GM10248 (cell line): ENCODE results near the gene PKD1.

Experiments used
- CTCF ChIA-PET: fragments of 300-600 bp; sonication (Branson Sonifier 250); formaldehyde crosslinking; extraction: SDS; loops from one replicate; lab custom pipeline; 2021; ENCODE audit warnings: antibody characterized with exemption; lab: Yijun Ruan, JAX
- POLR2A ChIA-PET: fragments of 350-650 bp; sonication (Branson Sonifier 250); formaldehyde crosslinking; extraction: SDS; loops from one replicate; lab custom pipeline; 2020; ENCODE audit warnings: antibody characterized with exemption; lab: Yijun Ruan, JAX
- DNase-seq: peaks from one replicate; pipeline ENCODE4 v3.0.0; 2012; ENCODE audit errors: extremely low spot score
- TF ChIP-seq, protein P1 (sequence below): IDR thresholded peaks from 2 replicates; pipeline ENCODE4 v1.5.1; 2012; ENCODE audit warnings: mild to moderate bottlenecking, low read depth; ENCODE audit errors: extremely low read depth, missing control alignments, control extremely low read depth

The PKD1 gene

DNA sequence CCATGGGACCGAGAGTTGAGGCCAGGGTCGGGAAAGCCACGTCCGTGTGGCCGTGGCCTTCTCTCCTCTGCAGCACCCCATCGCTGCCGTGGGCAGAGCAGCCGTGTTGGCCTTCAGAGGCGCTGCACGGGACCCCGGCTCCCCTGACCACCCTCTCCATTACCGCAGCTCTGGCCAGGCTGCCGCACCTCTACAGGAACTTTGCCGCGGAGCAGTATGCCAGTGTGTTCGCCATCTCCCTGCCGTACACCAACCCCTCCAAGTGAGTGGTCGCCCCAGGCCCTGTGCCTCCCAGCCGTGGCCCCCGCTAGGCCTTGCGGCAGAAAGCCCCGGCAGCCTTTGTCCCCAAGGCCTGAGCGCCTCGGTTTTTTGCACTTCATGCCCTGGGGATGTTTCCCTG, 60.1 kb downstream of the PKD1 start:
- ChIA-PET POLR2A (no interaction called here), CTCF (no interaction called here)
- TF ChIP-seq, protein P1, sequence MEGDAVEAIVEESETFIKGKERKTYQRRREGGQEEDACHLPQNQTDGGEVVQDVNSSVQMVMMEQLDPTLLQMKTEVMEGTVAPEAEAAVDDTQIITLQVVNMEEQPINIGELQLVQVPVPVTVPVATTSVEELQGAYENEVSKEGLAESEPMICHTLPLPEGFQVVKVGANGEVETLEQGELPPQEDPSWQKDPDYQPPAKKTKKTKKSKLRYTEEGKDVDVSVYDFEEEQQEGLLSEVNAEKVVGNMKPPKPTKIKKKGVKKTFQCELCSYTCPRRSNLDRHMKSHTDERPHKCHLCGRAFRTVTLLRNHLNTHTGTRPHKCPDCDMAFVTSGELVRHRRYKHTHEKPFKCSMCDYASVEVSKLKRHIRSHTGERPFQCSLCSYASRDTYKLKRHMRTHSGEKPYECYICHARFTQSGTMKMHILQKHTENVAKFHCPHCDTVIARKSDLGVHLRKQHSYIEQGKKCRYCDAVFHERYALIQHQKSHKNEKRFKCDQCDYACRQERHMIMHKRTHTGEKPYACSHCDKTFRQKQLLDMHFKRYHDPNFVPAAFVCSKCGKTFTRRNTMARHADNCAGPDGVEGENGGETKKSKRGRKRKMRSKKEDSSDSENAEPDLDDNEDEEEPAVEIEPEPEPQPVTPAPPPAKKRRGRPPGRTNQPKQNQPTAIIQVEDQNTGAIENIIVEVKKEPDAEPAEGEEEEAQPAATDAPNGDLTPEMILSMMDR = no peak

DNA sequence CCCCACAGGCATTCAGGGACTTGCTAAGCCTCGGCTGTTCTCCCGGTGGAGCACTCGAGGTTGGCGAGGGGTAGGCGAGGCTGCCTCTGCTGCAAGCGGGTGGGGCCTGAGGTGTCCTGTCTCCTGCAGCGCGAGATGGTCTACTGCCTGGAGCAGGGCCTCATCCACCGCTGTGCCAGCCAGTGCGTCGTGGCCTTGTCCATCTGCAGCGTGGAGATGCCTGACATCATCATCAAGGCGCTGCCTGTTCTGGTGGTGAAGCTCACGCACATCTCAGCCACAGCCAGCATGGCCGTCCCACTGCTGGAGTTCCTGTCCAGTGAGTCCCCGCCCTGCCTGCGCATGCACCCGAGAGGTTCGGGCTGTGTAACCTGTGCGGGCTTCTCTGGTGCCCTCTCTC, 61.6 kb downstream of the PKD1 start:
- POLR2A ChIA-PET = interaction anchor here (1.0 kb wide), 1 partner anchor 81 kb away, joined by 5 read pairs; the partner anchor contains the start of gene TRAF7
- CTCF ChIA-PET = no interaction called here
- no peak for DNase-seq
- TF ChIP-seq, protein P1 = no peak

More for the DNA sequence above, 60.1 kb downstream of the PKD1 start:
- DNase-seq = no peak

DNA sequence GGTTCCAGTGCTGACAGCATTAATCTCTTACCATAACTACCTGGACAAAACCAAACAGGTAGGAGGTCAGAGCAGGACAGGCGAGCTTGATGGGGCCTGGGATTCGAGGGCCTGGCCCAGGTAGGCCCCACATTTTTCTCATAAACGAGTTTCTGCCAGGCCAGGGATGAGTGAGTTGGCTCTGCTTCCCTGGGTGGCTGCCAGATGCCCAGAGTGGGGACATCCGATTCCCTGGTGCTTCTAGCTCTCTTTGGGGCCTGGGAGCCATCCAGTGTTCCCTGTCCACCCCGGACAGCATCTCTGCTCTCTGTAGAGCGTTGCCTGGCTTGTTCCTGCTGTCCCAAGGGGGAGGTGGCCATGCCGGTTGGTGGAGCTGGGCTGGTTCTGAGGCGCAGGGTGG, 62.8 kb downstream of the PKD1 start:
- POLR2A ChIA-PET = interaction anchor here (1.0 kb wide), 1 partner anchor 82 kb away, joined by 5 read pairs; the partner anchor contains the start of gene TRAF7
- CTCF ChIA-PET = interaction anchor here (1.4 kb wide), 1 partner anchor 11 kb away, joined by 3 read pairs; no protein-coding TSS in a partner anchor
- no peak for DNase-seq
- TF ChIP-seq, protein P1 = no peak

DNA sequence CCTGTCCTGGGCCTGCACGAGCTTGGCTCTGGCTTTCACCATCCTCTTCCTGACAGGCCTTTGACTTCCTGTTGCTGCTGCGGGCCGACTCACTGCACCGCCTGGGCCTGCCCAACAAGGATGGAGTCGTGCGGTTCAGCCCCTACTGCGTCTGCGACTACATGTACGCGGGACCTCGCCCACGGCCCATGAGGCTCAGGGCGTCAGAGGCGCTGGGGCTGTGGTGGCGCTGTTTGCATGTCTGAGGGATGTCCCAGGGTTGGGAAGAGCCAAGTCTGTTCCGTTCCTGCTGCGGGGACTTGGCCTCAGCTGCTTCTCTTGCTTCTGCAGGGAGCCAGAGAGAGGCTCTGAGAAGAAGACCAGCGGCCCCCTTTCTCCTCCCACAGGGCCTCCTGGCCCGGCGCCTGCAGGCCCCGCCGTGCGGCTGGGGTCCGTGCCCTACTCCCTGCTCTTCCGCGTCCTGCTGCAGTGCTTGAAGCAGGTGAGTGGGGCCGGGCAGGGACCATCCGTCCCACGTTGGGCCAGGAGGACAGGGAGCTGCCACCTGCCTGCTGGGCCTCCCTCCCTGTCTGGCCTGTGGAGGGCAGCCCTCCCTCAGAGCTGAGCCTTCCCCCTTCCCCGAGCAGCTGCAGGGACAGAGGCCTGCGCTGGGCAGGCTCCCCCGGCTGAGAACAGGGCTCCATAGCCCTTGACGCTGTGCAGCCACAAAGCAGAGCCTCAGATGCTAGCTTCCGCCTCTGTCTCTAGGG, 64.1 kb downstream of the PKD1 start:
- no peak for DNase-seq
- TF ChIP-seq, protein P1 = no peak
- ChIA-PET POLR2A (no interaction called here), CTCF (no interaction called here)

DNA sequence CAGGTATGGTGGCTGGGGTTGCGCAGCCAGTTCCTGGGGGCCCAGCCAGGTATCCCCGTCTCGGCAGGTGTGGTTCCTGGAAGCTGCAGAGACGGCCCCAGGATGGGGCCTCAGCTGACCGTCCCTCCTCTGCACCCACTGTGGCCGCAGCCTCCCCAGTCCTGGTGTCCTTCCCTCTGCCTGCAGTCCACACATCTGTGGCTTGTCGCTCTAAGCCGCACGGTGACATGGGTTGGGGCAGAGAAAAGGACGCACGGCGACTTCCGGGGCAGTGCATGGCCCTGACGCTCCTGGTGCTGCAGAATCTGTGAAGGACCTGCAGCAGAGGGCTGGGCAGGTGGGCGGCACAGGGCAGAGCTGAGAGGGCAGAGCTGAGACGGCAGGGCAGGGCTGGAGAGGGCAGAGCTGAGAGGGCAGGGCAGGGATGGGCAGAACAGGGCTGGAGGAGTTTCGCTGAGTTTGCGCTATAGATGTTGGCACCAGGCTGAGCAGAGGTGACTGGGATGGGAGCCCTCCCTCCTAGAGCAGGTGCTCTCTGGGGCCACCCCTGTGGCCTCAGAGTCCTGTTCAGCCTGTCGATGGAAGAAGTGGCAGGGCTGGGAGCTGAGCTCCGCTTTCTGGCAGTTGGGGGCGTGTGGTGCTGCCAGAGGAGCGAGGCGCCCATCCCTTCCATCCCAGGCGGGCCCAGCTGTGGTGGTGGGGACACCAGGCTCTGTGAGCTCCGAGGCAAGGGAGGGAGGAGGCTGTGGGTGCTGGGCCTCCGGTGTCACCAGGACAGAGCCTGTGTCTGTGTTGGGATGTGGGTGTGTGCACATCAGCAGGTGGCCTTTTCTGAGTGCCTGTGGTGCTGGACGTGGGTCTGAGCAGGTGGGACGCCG, 64.9 kb downstream of the PKD1 start:
- DNase-seq = no peak
- ChIA-PET POLR2A (no interaction called here), CTCF (interaction anchor here (1.1 kb wide), 1 partner anchor 48 kb away, joined by 3 read pairs; no protein-coding TSS in a partner anchor)
- TF ChIP-seq, protein P1 = no peak

DNA sequence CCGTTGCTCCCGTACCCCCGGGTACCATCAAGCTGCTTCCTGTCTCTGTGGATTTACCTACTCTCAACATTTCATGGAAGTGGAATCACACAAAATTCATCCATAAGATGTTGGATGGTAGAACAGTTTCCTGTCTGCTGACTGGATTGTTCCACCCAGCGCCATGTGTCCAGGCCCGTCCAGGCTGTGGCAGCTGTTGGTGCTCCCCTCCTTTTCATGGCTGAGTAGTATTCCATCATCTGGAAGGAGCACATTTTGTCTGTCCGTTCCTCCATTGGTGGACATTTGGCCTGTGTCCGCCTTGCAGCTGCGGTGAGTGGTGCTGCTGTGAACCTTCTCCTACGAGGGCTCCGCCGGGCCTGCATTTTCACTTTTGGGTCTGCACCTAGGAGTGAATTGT, 69.6 kb downstream of the PKD1 start:
- DNase-seq = no peak
- TF ChIP-seq, protein P1 = no peak
- ChIA-PET CTCF (interaction anchor here (1.2 to 1.3 kb wide), 2 partner anchors 13 to 74 kb away, joined by 3 to 4 read pairs; no protein-coding TSS in a partner anchor), POLR2A (no interaction called here)
